Progenitor cell of endocrine pancreas (in vitro differentiated cells): ENCODE results near the gene SLC20A1. TPM values are rescaled to one million over a fixed set of nuclear protein-coding genes. Genes with fewer than 3 reads are reported as not detected.

Experiments
- DNase-seq: peaks from one replicate; pipeline ENCODE4 v3.0.0; 2021; ENCODE audit warnings: low spot score; ENCODE audit not compliant: unreplicated experiment
- H3K27ac Mint-ChIP-seq: 2 replicates; pipeline ENCODE4 v1.8.0; 2021; ENCODE audit warnings: mild to moderate bottlenecking, moderate library complexity, mixed read lengths
- H3K27me3 Mint-ChIP-seq: 2 replicates; pipeline ENCODE4 v1.8.0; 2021; ENCODE audit warnings: mixed read lengths
- H3K36me3 Mint-ChIP-seq: 2 replicates; pipeline ENCODE4 v1.8.0; 2022; ENCODE audit warnings: mixed read lengths; ENCODE audit not compliant: insufficient read depth
- H3K4me1 Mint-ChIP-seq: 2 replicates; pipeline ENCODE4 v1.8.0; 2021; ENCODE audit warnings: low read depth, mixed read lengths
- H3K4me3 Mint-ChIP-seq: 2 replicates; pipeline ENCODE4 v1.8.0; 2021; ENCODE audit warnings: low read depth, mild to moderate bottlenecking, moderate library complexity, mixed read lengths
- H3K9me3 Mint-ChIP-seq: 2 replicates; pipeline ENCODE4 v1.8.0; 2021; ENCODE audit warnings: low read depth, mixed read lengths
- total RNA-seq: library from RNA; stranded (reverse); gene quantifications from 2 replicates; pipeline ENCODE4 v1.2.1, GENCODE V29; 2021
- TF ChIP-seq, protein P1 (sequence below): fragments of 200-600 bp; sonication (generic); IDR thresholded peaks from one replicate; pipeline ENCODE4 v1.5.0; 2021; ENCODE audit warnings: antibody characterized with exemption, mild to moderate bottlenecking; ENCODE audit not compliant: unreplicated experiment

Gene SLC20A1
- total RNA-seq, 1 donor from 2014 or later: 56.0 TPM

DNA sequence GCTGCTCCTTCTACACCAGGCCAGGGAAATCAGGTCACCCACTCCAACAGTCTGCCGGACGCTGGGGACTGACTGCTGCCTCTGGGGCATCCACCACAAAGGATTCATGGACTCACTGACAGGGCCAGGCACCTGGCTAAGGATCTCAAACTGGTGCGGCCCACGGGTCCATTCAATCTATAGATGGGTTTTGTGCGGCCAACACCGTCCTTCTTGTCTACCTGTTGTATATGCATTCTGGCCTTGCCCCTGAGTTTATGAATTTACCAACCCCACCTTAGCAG lies 10.9 kb upstream of the SLC20A1 start:
- Mint-ChIP-seq H3K4me3 (no peak overlapping the region), H3K4me1 (peaks cover 13% of the 10 kb centered on the region), H3K36me3 (no peaks in the 10 kb centered on the region), H3K27ac (no peak overlapping the region), H3K9me3 (no peaks in the 10 kb centered on the region), H3K27me3 (peaks cover 31% of the 10 kb centered on the region)
- TF ChIP-seq, protein P1, sequence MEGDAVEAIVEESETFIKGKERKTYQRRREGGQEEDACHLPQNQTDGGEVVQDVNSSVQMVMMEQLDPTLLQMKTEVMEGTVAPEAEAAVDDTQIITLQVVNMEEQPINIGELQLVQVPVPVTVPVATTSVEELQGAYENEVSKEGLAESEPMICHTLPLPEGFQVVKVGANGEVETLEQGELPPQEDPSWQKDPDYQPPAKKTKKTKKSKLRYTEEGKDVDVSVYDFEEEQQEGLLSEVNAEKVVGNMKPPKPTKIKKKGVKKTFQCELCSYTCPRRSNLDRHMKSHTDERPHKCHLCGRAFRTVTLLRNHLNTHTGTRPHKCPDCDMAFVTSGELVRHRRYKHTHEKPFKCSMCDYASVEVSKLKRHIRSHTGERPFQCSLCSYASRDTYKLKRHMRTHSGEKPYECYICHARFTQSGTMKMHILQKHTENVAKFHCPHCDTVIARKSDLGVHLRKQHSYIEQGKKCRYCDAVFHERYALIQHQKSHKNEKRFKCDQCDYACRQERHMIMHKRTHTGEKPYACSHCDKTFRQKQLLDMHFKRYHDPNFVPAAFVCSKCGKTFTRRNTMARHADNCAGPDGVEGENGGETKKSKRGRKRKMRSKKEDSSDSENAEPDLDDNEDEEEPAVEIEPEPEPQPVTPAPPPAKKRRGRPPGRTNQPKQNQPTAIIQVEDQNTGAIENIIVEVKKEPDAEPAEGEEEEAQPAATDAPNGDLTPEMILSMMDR: no peak
- DNase-seq: no peak

DNA sequence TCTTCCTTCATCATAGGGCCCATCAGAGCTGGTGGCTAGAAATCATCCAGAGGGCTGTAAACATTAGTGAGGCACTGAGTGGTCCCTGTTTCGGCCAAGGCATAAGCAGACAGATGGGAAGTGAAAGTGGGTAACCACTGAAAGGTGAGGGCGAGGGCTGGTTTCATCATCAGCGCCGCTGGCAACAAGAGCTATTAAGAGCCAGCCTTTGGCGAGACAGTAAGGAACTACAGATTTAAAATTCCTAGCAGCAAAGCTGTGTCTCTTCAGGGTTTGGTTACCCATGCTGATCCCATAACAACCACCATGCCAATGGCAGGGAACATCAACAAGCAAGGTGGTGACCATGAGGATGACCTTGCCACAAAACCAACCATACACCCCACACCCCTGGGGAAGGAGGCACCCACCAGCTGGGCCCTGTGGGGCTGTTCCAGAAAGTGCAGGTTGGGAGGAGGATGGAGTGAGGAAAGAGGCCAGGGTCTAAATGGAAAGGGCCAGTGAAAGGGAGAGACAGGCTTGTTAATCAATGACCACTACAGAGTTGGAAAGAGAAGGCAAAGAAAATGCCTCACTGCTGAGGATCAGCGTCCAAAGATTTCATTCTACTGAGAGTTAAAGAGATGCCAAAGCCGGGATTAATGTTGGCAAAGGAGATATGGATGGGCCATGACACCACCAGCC lies 9.0 kb upstream of the SLC20A1 start:
- peaks cover 34% of the 10 kb centered on the region for H3K27me3 Mint-ChIP-seq
- H3K4me3 Mint-ChIP-seq: no peak overlapping the region
- H3K4me1 Mint-ChIP-seq: peaks cover 4% of the 10 kb centered on the region
- no peaks in the 10 kb centered on the region for H3K9me3 Mint-ChIP-seq
- no peak for DNase-seq
- no peaks in the 10 kb centered on the region for H3K36me3 Mint-ChIP-seq
- no peak overlapping the region for H3K27ac Mint-ChIP-seq
- TF ChIP-seq, protein P1: no peak

DNA sequence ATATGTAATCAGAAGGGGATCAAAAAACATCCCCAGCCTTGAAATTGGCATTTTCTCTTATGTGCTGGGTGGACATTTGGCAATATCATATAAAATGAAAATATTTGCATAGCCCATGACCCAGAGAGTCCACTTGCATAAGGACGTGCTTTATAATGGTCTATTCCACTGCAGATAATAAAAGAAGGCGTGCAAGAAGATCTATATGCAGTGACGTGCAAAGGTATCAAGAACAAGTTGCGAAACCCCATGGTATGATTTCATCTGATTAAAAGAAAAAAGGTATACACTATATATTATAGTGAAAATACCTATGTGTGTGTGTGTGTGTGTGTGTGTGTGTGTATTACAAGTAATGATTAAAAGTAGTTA lies 8.5 kb upstream of the SLC20A1 start:
- DNase-seq: no peak
- Mint-ChIP-seq H3K9me3 (no peaks in the 10 kb centered on the region), H3K27ac (no peak overlapping the region), H3K4me1 (peaks cover 4% of the 10 kb centered on the region), H3K27me3 (peaks cover 37% of the 10 kb centered on the region), H3K36me3 (no peaks in the 10 kb centered on the region), H3K4me3 (no peak overlapping the region)
- TF ChIP-seq, protein P1: no peak

DNA sequence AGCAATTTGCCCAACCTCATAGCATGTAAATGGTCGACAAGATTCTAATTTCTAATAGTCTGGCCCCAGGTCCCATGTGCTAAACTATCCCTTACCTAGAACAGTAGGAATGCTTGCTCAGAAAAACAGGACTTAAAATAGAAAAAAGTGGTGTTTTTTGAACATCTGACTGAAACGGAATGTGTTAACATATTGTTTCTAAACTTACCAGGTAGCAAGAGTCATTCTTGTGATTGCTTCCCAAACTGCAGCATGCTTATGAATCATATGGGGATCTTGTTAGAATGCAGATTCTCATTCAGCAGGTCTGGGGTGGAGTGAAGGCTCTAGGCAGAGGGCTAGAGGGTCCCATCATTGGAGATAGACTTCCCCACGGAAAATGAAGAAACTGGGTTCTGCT lies 5.8 kb upstream of the SLC20A1 start:
- Mint-ChIP-seq H3K9me3 (no peaks in the 10 kb centered on the region), H3K4me1 (peaks cover 6% of the 10 kb centered on the region), H3K4me3 (no peak overlapping the region), H3K27me3 (peaks cover 50% of the 10 kb centered on the region), H3K36me3 (no peaks in the 10 kb centered on the region), H3K27ac (no peak overlapping the region)
- no peak for DNase-seq
- TF ChIP-seq, protein P1: no peak

DNA sequence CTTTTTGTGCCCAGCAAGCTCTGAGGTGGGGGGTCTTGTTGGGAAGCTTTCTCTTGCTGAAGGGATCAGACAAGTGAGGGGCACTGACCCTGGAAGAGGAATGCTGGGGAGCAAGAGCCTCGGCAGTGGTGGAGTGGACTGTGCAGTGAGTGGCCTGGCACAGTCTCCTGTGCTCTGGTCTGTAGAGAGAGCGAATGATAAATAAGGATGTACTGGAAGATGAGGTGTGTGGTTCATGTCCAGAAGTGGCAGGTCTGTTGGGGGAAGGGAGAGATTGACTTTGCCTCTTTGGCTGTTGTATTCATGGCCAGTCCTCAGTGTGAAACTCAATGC lies 5.3 kb upstream of the SLC20A1 start:
- H3K4me1 Mint-ChIP-seq: peaks cover 6% of the 10 kb centered on the region
- peaks cover 45% of the 10 kb centered on the region for H3K27me3 Mint-ChIP-seq
- no peaks in the 10 kb centered on the region for H3K9me3 Mint-ChIP-seq
- TF ChIP-seq, protein P1: no peak
- H3K4me3 Mint-ChIP-seq: no peak overlapping the region
- H3K36me3 Mint-ChIP-seq: no peaks in the 10 kb centered on the region
- no peak for DNase-seq
- H3K27ac Mint-ChIP-seq: no peak overlapping the region
